RWPE2 (cell line): ENCODE measurements around the gene SF3B6.

Experiments used
- ATAC-seq: fragments of 200-7000 bp; cut with Tn5 transposase; 3 replicates; pipeline ENCODE4 v1.9.1; 2021; ENCODE audit warnings: low read depth
- DNase-seq: peaks from one replicate; pipeline ENCODE4 v3.0.0-alpha.2; 2020; ENCODE audit warnings: low spot score
- H3K27ac ChIP-seq: fragments of 450-650 bp; 2 replicates; pipeline ENCODE4 v1.5.1; 2017; ENCODE audit warnings: mild to moderate bottlenecking; ENCODE audit not compliant: poor library complexity, severe bottlenecking
- H3K27me3 ChIP-seq: fragments of 250-450 bp; sonication (Bioruptor Pico); 2 replicates; pipeline ENCODE4 v1.5.1; 2021; ENCODE audit warnings: mild to moderate bottlenecking, moderate library complexity; ENCODE audit not compliant: insufficient read depth, poor library complexity, severe bottlenecking
- H3K36me3 ChIP-seq: fragments of 250-450 bp; sonication (Bioruptor Pico); 2 replicates; pipeline ENCODE4 v1.5.1; 2020; ENCODE audit warnings: low read depth, mild to moderate bottlenecking, moderate library complexity
- H3K4me1 ChIP-seq: fragments of 250-450 bp; sonication (Bioruptor Pico); 2 replicates; pipeline ENCODE4 v1.5.1; 2021; ENCODE audit warnings: mild to moderate bottlenecking, moderate library complexity; ENCODE audit not compliant: insufficient read depth, poor library complexity, severe bottlenecking
- H3K4me3 ChIP-seq: fragments of 250-450 bp; sonication (Bioruptor Pico); 2 replicates; pipeline ENCODE4 v1.5.1; 2021; ENCODE audit warnings: mild to moderate bottlenecking, moderate library complexity; ENCODE audit not compliant: severe bottlenecking
- H3K9me3 ChIP-seq: fragments of 250-450 bp; sonication (Bioruptor Pico); 2 replicates; pipeline ENCODE4 v1.5.1; 2021; ENCODE audit warnings: mild to moderate bottlenecking, moderate library complexity; ENCODE audit not compliant: severe bottlenecking
- TF ChIP-seq, protein P1 (sequence below): fragments of 450-650 bp; IDR thresholded peaks from one replicate; pipeline ENCODE4 v1.5.1; 2017; ENCODE audit warnings: mild to moderate bottlenecking, moderate library complexity; ENCODE audit not compliant: poor library complexity, severe bottlenecking

The SF3B6 gene

GRCh38 chr2:24083567-24084385 is 7.7 kb upstream of the SF3B6 start:
- TF ChIP-seq, protein P1, sequence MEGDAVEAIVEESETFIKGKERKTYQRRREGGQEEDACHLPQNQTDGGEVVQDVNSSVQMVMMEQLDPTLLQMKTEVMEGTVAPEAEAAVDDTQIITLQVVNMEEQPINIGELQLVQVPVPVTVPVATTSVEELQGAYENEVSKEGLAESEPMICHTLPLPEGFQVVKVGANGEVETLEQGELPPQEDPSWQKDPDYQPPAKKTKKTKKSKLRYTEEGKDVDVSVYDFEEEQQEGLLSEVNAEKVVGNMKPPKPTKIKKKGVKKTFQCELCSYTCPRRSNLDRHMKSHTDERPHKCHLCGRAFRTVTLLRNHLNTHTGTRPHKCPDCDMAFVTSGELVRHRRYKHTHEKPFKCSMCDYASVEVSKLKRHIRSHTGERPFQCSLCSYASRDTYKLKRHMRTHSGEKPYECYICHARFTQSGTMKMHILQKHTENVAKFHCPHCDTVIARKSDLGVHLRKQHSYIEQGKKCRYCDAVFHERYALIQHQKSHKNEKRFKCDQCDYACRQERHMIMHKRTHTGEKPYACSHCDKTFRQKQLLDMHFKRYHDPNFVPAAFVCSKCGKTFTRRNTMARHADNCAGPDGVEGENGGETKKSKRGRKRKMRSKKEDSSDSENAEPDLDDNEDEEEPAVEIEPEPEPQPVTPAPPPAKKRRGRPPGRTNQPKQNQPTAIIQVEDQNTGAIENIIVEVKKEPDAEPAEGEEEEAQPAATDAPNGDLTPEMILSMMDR: no peak
- peaks cover 23% of the 10 kb centered on the region for H3K36me3 ChIP-seq
- peak overlapping the region; percentile 93 for H3K27ac ChIP-seq
- H3K4me1 ChIP-seq: peaks cover 10% of the 10 kb centered on the region
- peak overlapping the region; percentile 51 for H3K4me3 ChIP-seq
- ATAC-seq: peak; percentile 76
- no peaks in the 10 kb centered on the region for H3K9me3 ChIP-seq
- no peaks in the 10 kb centered on the region for H3K27me3 ChIP-seq
- DNase-seq: peak; percentile 93

- peaks cover 23% of the 10 kb centered on the region for H3K36me3 ChIP-seq
- H3K4me3 ChIP-seq: peak overlapping the region; percentile 51
- H3K27me3 ChIP-seq: no peaks in the 10 kb centered on the region
- H3K4me1 ChIP-seq: peaks cover 10% of the 10 kb centered on the region
- ATAC-seq: no peak
- H3K9me3 ChIP-seq: no peaks in the 10 kb centered on the region
- TF ChIP-seq, protein P1: no peak
- H3K27ac ChIP-seq: peak overlapping the region; percentile 93
- DNase-seq: no peak
Measured at GRCh38 chr2:24082787-24083566, 6.9 kb upstream of the SF3B6 start.

- peaks cover 10% of the 10 kb centered on the region for H3K4me1 ChIP-seq
- peaks cover 23% of the 10 kb centered on the region for H3K36me3 ChIP-seq
- H3K9me3 ChIP-seq: no peaks in the 10 kb centered on the region
- TF ChIP-seq, protein P1: no peak
- no peak overlapping the region for H3K4me3 ChIP-seq
- ATAC-seq (no peak), DNase-seq (no peak)
- H3K27ac ChIP-seq: peak overlapping the region; percentile 93
- no peaks in the 10 kb centered on the region for H3K27me3 ChIP-seq
Measured at GRCh38 chr2:24080701-24081100, 4.6 kb upstream of the SF3B6 start.

- Histone ChIP-seq H3K4me3 (peak overlapping the region; percentile 69), H3K4me1 (peaks cover 5% of the 10 kb centered on the region), H3K36me3 (peaks cover 36% of the 10 kb centered on the region), H3K27me3 (no peaks in the 10 kb centered on the region), H3K9me3 (no peaks in the 10 kb centered on the region), H3K27ac (peak overlapping the region; percentile 78)
- ATAC-seq: no peak
- TF ChIP-seq, protein P1: no peak
- DNase-seq: no peak
Measured at GRCh38 chr2:24077879-24078278, 1.8 kb upstream of the SF3B6 start.
